Dedifferentiated amniotic fluid mesenchymal stem cell (primary cell): ENCODE data around the gene DGKD.

ENCODE experiments used
- DNase-seq: peaks from one replicate; pipeline ENCODE4 v3.0.0-alpha.2; 2016; ENCODE audit errors: extremely low spot score

DGKD gene

GRCh38 chr2:233477548-233478433 is 123.5 kb downstream of the DGKD start:
- DNase-seq, result no peak

DNA sequence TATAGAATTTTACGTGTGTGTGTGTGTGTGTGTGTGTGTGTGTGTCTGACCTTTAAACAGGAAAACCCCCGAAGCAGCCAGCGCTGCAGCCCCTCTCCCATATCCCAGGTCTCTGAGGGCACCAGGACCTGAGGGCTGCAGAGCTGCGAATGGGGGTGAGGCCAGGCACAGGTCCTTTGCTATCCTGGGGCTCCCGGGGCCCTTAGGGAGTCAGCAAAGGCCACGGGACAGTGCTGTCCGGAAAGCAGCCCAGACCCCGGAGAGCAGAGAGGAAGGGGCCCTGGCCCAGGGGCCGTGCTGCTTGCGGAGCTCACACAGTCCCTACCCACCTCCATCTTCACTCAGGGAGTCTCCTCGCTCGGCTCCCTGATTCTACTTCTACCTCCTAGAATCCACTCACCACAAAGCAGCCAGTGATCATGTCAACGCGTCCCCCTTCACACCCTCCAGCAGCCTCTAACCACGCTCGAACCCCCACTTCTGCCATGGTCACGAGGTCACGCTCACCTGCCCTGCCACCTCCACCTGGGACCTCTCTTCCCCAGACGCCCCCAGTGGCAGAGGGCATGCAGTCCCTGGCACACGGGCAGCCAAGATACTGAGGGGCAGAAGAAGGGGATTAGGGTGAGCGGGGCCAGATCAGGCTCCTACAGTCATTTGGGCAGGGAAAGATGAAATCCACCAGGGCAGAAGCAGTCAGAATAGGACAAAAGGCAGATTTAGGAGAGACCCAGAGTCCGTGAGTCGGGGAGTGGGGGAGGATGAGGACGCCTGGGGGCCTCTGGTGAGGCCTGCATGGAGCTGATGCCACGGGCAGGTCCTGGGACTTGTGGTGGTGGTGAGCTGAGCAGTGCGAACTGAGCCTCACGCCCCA is 125.6 kb downstream of the DGKD start:
- no peak for DNase-seq

GRCh38 chr2:233480490-233481202 is 126.4 kb downstream of the DGKD start:
- DNase-seq, result no peak

DNA sequence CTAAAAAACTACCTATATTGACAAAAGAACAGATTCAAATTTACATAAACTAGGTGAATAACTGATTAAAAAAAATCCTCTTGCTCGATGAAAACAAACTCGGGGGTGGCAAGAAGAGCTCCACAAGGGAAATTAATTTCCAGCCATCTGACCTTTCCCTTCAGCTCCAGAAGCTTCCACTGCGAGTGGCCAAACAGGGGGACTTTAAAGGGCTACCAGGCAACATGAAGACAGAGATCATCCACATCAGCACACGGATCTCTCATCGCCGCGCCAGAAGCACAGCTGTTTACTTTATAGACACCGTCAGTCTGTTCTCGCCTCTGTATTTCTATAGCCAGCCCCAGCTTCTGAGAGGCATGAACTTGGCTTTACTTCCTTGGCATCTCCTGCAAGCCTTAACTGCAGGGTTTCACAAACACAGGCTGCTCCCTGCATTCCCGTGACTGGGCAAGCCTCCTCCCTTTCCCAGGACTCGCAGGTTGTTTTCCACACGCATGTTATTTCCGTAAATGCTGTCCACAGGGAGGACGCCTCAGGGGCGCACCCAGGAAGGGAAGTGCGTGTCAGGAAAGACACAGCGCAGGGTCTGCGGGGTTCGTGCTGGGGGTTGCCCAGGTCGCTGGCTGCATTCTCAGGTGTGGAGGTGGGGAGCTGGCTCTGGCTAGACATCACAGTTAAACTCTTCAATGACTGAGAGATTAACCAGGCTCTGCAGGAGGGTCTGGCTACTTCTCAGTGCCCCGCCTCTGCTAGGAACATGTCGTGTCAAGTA is 127.3 kb downstream of the DGKD start:
- DNase-seq, result no peak

- DNase-seq, result no peak
These were observed 128.3 kb downstream of the DGKD start for GRCh38 chr2:233482616-233483015.

DNA sequence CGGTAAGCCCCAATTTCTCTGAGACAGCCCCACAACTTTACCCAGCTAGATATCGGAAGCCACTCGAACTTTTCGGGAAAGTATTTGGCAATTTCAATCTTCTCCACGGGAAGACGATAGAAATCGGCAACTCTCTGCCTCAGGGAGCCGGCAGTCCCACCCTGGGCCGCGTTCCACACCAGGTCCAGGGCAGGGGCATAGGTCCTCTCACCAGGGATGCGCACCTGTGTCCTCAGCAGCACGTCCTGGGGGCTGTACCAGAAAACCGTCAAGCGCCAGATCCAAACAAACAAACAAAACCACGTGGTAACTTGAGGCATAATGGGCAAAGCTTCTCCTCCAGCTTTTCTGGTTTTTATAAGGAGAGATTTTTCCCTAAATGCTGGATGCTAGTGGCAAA is 131.4 kb downstream of the DGKD start:
- DNase-seq, result no peak

DNA sequence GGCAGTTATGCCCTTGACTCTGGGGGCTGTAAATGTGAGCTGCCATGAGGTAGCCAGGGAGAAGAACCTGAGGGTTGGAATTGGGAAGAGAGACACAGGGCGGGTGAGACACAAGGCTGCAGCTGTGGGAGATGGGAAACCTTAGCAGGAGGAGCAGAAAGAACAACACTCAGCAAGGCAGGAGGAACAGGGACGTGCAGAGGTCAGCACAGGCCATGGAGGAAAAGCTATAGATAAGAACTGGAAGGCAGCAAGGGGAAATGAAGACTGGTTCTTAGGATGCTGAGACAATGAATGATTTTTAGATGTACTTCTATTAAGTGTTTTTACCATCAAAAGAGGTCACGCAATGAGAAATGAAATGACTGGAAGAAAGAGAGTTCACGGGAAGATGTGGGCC is 132.1 kb downstream of the DGKD start:
- no peak for DNase-seq

- DNase-seq, result peak; percentile 94
These were observed 132.7 kb downstream of the DGKD start for GRCh38 chr2:233486778-233487552.

DNA sequence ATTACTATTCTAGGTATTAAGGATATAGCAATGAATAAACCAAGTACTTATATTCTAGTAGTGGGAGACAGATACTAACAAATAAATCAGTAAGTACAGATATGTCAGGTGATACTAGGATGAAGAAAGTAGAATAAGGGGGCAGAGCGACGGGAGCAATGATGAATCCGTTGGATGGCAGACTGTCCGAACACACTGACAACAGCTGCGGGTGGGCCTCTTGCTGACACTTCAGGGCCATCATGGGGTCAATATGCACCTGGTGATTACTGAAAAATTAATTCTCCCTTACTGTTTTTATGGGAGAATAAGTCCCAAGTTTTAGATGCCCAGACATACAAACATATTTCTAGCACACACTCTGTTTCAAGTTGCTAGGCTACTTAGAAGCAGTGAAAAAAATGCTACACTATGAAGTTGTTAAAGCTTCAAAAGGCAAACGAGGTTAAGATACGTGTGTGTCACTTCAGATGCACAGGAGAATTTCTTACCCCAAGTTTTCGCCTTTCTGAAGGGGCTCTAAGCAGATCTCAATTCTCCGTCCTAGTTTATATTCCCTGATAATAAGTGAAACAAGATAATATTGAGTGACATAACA is 133.6 kb downstream of the DGKD start:
- no peak for DNase-seq

DNA sequence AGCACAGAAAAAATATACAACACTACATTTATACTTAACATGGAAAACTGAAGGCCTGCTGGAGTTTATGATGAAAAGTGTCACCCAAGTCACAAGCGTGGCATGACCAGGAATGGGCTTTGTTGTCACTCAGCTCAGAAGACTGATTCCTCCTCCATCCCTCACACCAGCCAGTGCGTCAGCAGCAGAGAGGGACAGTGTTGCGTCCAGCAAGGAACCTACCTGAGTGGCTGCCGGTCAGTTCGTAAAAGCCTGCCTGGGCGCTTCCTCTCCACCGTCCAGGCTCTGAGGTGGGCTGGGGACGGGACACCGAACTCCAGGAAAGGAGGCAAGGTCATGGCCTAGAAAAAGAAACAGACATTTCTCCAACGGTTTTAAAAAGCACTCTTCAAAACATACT is 134.8 kb downstream of the DGKD start:
- no peak for DNase-seq

GRCh38 chr2:233489666-233490065 is 135.4 kb downstream of the DGKD start:
- no peak for DNase-seq

- no peak for DNase-seq
These were observed 136.5 kb downstream of the DGKD start for GRCh38 chr2:233490831-233491230.

- DNase-seq, result no peak
These were observed 137.0 kb downstream of the DGKD start for GRCh38 chr2:233491326-233491725.

GRCh38 chr2:233492078-233492477 is 137.8 kb downstream of the DGKD start:
- no peak for DNase-seq

DNA sequence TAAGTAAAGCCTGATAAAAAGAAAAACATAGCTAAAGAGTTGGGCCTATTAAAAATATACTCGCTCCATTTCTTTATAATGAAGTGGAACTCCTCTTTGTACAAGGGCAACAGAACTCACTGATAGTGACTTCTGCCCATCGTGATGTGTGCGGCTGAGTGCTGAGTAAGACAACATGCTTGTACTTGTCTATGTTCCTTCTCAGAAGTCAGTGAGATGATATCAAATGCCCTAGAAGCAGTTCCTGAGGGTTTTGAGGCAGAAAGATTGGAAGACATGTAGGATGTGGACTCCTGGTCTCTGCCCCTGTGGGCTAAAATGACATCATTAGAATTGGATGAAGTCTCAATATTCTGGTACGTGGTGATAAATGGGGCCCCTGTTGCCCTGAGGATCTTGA is 138.5 kb downstream of the DGKD start:
- no peak for DNase-seq

DNA sequence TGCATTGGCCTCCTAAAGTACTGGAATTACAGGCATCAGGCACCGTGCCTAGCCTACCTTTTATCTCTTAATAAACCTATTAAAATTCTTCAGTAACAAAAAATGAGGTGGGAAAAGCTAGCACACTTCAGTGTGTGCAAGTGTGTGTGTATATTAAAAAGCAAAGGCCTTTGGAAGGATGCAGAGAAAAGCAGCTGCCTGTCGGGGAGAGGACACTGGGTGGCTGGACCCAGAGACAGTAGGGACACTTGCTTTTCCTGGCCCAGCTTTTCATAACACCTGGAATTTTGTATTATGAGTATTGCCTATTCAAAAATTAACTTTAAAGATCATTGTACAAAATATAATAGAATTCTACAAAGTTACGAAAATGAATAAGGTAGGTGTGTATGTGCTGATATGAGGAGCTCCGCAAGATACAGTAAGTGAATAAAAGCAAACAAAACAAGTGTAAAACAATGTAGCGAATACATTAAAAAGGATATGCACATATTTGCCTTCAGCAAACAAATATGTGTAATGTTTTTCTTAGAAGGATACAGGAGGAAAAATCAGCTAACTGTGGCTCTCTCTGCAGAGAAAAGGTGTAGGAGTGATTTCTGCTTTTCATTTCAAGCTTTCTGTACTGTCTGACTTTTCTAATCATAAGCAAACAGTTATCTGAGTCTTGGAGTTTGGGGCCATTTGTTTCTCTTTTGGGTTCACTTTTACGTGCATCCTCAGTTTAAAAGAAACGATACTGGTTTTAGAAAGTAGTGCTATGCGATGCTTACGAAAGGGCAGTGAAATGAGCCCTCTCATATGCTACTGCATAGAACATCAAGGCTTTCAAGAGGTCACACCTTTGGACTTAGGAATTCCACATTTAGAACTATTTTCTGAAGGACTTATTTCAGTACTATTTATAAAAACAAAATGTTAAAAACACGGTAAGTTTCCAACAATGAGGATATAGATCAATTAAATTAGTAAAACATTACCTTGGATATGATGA is 141.5 kb downstream of the DGKD start:
- DNase-seq, result no peak

- no peak for DNase-seq
These were observed 143.4 kb downstream of the DGKD start for GRCh38 chr2:233497692-233498091.

DNA sequence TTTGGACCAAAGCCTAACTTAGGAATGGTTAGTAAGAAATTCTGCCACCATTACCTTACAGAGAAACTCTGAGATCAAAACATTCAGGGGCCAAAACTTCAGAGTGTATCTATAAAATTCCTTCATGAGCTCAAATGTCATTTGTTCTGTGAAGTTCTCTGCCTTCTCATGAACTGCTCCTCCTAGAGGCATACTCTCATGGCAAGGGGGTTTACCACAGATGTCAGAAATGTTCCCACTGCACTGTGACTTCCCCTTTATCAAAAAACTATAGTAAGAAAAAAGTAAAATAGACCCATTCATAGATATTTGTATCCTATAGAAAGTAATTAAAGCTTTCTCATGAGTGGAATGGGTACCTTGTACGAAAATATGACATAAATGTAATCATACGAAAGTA is 143.8 kb downstream of the DGKD start:
- DNase-seq, result no peak

- DNase-seq, result no peak
These were observed 145.6 kb downstream of the DGKD start for GRCh38 chr2:233499928-233500327.
